Endometrial microvascular endothelial cells (primary cell): ENCODE measurements around the gene COL27A1. TPM values are rescaled to one million over a fixed set of nuclear protein-coding genes. Genes with fewer than 3 reads are reported as not detected.

Source experiments
- in situ Hi-C: cut with HindIII; loops from 2 replicates; pipeline ENCODE4 v1.10.0; 2017; ENCODE audit warnings: low sequenced_read_pairs, low pct_unique_long_range_greater_than_20kb; ENCODE audit errors: inconsistent ontology term
- total RNA-seq: library from RNA; depleted of rRNA; stranded (reverse); fragments of >200 nt; gene quantifications from one replicate; pipeline ENCODE4 v1.2.3, GENCODE V29; 2015; ENCODE audit errors: inconsistent ontology term

COL27A1 gene
- total RNA-seq, 1 donor from 2014 or later = 17.4 TPM

DNA sequence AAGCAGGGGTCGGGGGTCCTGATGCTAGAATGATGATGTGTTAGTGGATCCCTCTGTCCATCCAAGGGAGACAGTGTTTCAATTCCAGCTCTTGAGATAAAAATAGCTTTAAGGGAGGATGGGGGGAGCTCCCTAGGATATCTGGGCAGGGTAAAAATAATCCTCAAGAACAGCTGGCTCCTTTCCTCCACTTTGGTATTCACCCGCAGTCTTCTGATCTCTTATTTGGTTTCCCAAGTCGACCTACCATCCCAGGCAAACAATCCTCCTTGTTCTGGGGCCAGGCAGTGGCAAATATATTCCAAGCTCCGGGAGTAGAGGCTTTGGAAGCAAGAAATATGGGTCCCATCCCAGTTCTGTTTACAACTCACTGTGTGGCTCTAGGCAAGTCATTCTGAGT lies 14.5 kb upstream of the COL27A1 start:
- in situ Hi-C loops = no loop called here

DNA sequence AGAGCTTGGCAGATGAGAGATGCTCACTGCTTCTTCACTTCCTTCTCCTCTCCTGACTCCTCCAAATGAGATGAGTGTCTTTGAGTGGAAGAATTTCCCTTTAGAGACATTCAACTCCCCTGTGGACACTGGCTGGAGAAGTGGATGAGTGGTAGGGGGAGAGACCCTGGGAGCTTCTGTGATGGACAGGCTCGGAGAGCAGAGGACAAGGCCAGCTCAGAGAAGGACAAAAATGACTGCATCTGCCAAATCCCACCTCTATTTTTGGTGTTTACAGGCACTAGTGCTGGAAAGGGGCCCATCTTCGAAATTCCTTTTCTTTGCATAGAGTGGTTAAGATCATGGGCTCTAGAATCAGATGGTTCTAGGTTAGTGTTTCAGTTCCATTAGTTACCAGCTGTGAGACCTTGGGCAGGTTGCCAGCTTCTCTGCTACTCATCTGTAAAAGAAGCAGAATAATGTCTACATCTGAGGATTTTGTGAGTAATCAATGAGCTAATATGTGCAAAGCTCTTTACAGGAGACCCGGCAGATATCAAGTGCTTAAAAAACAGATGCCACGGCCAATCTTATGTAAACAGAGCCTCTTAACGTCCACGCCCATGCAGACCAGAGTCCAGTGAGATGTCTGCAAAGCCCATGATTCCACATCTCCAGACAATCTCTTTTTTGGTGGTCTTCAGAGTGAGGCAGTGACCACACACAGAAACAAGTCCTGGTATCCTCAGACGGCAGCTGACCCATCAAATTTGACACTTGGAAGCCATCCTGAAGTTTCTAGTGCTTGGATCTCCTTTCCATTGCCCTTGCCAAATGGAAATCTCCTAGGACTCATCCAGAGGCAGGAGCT lies 13.6 kb upstream of the COL27A1 start:
- in situ Hi-C loops = no loop called here

DNA sequence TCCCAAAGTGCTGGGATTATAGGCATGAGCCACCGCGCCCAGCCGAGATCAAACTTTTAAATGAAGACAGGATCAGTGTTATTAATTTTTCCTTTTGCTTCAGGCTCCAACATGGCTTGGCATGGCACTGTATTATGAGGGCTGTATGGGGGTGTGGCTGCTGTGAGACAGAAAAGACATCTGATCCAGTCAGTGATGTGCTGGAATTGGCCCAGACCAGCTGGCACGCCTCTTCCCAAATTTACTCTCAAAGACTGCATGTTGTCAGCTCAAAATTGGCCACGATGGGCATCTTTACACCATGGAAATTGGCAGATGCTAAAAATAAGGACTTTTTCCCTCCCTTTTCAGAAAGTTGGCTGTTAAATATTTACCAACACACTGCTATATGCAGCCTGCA lies 12.1 kb upstream of the COL27A1 start:
- in situ Hi-C loops = no loop called here

DNA sequence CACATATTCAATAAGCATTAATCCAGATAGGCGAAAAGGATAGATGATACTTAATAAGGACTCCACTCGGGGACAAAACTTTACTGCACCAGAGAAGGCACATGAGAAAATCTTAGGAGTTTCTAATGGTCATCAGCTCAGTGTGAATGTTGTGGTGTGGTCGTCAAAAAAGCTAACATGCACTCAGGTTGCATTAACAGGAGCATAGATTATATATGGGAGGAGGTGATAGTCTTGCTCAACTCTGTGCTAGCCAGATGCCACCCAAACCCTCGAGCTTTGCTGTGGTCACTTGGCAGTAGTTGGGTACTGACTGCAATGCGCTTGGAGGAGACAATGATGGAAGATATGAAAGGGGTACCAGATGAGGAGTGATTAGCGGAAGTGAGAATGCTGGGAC lies 8.6 kb upstream of the COL27A1 start:
- in situ Hi-C loops = no loop called here

DNA sequence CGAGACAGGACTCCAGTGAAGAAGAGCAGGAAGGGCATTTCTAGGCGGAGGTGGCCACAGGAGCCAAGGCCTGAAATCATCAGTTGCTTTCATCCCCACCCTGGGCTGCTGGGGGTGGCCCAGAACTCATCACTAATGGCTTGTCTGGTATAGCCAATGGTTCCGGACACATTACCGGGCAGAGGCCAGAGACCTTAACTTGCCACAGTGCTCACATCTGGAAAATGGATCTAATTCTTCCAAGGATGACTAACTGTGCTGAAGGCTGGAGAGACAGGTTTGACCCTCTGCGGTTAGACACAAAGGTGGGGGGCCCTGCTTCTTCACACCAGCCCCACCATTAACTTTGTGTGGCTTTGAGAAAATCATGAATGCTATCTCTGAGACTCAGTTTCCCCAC lies 6.2 kb upstream of the COL27A1 start:
- in situ Hi-C loops = no loop called here

DNA sequence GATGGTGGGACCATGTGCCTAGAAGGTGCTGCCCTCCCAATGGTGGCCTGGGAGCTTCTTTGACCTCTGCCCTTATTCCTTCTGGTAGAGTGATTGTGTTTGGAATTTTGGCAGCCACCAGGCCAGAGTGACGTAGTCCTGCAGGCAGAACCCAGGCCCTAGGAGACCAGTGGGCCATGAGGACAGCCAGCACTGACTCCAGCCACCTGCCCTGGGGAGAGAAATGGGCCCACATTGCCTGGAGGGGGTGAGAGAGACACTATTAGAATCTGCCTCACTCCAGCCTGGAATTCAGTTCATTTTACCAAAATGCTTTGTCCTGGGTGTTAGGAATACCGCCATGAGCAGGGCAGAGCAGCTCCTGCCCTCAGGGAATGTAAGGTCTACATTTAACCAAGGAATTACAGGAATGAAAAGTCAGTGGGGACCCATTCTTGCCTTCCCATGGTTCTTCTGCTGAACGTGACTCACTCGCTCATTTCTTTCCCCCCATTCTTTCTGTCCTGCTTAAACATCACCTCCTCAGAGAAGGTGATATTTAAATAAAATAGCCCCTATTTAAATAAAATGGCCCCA lies 5.5 kb upstream of the COL27A1 start:
- in situ Hi-C loops = no loop called here

DNA sequence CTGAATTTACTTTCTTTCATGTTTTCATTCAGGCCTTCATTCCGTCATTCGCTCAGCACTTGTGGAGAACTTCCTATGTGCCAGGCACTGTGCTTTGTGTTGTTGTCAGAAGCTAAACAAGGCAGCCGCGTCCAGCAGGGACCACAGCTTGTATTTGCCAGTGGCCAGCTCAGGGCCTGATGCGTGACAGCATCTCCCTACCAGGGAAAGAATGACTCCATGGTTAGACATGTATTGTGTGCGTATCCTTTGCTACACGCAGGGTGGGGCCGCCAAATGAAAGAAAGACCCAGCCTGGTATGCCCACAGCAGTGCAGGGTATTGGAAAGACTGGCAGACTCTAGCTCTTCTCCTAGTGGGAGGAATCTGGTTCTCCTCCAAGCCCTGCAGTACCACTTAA lies 4.7 kb upstream of the COL27A1 start:
- in situ Hi-C loops = no loop called here

DNA sequence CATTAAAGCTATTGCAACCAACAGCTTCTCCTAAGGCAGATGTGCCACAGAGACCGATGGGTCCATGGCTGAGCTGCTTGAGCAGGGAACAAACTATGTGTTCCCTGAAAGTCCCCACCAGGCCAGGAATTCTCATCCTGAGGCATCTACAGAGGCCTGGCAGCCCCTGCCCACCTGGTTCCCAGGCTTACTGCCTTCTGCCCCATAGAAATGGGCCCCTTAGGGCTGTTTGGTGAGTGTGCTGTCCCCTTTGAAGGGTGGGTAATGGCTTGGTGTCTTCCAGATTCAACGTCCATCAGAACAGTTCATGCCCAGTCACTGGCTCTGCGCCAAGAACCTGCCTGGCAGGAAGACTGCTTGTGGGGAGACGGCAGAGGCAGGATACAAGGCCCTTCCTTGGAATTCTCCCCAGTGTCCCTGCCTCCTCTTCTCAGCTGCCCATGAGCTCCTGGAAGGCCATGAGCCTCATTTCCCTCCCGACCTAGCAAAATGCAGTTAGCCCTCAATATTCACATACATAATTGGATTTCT lies 3.8 kb upstream of the COL27A1 start:
- in situ Hi-C loops = no loop called here

DNA sequence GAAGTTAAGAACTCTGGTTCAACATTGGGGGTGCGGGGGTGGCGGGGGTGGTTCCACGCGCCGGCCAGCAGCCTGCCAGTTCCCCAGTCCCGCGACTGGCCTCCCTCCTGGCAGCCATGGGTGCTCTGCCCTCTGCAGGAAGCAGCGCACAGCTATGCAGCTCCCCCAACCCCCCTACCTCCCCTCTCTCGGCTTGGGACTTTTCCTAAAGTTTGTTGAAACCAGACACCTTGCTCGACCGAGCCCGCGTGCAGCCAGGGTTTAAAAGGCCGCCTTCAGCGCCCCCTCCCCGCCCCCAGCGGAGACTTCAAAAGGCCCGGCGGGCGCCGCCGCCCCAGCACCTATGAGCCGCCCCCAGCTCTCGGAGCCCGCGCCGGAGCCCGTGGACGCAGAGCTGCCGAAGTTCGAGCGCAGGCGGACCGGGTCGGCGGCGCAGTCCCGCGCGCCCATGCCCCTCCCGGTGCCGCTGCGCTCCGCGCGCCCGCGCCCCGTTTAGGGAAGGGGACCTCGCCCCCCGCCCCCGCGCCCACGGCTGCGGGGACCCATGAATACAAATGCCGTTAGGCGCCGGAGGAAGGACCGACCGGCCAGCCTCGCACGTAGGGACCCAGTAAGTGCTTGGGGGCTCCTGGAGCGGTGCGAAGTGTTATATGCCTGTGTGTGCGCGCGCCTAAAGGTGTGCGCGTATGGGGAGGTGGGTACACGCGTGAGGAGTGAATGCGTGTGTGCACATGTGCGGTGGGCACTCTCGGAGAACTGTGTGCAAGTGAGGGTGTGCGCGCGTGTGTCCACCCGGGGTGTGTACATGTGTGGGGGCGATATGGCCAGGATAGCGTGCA lies 1.4 kb upstream of the COL27A1 start:
- in situ Hi-C loops = no loop called here

DNA sequence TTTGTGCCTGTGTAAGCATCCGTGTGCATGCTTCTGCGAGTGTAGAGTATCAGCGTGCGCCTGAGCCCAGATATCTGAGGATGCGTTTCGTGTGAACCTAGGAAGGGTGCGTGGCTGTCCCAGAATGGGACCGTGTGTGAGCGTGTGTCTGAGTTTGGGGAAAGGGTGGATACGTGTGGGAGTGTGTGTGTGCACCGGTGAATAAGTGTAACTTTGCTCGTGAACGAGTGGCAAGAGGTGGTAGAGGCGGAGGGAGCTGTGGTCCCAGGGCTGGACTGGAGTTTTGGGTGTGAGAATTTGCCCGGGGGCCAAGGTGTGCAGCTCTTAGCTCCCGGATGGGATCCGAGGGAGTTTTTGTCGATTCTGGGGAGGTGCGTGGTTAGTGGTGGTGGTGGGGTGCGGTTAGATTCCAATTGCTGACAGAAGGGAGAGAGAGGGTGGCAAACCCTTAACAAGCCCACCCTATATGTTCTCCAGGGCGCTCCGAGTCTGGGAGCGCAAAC lies 686 bp upstream of the COL27A1 start:
- in situ Hi-C loops = no loop called here

DNA sequence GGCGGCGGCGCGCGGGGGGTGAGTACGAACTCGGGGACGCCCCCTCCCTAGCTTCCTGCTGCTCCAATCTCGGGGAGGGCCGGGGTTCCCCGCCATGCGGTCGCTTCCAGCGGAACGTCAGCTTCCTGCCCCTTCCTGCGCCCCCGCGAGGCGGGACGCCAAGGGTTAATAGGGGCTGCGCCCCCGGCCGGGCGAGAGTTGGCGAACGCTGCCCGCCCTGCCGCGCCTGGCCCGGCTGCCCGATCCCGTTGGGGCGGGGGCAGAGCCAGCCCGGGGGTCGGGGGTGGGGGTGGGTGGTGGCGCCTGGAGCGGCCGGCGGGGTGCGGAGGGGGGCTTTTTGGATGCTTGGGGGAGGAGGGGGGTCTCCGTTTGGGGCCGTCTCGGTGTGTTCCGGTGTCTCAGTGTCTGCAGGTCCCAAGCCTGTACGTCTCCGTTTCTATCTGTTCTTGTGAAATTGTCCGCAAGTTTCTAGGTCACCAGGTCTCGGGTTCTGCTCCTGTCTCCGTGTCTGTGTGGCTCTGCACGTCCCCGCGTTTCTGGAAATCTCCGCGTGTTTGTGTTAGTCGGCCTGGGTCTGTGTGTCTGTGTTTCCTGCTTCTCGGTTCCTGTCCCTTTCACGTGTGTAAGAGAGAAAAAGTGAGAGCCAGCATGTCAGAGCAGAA lies 789 bp downstream of the COL27A1 start:
- in situ Hi-C loops = no loop called here

DNA sequence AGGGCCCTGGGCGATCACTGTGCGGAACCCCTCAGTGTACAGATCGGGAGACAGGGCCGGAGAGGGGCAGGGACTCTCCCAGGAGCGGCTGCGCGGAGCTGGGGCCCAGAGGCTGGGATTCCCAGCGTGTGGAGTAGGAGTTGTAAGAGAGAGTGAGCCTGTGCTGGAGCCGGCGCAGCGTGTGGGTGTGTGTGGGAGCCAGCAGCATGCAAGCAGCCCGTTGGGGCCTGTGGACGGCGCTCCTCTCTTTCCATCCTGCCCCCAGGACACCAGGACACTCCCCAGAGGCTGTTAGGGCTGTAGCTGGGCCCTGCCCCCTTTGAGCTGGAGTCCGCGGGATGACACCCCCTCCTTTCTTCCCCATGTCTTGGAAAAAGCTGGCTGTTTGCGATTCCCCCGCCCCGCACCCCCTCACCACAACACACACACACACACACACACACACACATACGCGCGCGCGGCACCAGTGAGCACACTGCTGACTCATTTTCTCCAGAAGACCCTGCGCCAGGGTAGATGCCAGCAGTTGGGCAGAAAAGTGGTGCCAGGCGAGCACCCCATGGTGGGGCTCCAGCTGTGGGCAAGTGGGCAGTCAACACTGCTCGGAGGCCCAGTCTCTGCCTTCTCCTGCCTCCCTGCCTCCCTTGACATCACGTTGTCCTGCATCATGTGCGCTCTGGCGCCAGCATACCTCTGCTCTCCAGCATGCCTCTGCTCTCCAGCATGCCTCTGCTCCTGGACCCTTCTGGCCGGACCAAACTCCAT lies 1.5 kb downstream of the COL27A1 start:
- in situ Hi-C loops = no loop called here

DNA sequence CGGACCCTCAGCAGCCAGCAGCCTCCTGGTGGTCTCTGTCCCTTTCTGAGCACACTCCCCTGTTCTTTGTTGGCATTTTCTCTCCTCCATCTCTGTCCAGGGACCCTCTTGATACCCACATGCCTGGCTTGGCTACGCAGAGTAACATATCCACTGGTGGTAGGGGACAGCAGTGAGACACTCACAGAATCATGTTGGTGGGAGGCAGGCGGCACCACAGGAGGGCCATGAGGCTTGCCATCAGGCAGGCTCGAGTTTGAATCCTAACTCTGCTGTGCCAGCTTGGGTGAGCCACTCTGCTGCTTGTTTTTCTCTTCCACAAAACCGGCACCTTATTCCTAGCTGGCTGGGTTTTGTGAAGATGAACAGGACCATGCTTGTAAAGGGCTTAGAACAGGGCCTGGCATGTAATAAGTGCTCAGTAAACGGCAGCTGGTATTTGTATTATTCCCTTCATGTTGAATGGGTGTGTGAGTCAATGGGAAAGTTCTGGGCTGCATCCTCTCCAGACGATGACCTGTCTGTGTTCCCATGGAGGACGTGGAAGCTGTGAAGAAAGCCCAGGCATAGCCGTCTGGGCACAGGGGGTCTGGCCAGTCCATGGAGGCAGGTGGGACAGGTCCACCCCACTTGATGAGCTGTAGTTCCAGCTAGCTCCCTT lies 2.3 kb downstream of the COL27A1 start:
- in situ Hi-C loops = no loop called here

DNA sequence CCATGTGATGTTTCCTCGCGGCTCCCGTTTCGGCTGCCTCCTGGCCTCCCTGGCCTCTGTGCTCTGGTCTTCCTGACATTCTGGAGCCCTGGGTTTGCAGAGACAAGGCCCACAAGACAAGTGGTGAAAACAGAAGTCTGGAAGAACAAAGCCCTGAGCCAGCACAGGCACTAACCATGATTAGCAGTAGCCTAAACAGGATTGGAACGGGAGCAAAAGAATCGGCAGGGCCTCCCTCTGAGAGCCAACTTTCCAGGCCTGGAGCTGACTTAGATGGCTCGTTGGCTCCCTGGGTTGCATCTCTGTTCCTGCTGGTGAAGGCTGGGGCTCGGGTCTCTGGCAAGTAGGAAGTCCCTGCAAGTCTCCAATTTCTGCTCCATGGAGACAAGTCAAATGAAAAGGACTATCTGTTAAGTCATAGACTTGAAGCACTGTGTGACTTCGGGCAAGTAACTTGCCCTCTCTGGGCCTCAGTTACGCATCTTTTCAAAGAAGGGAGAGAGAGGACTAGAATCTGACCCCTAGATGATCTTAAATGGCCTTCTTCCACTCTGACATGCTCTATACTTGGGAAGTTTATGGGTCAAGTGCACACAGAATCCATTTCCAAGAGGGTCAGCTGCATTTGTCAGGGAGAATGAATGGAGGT lies 3.3 kb downstream of the COL27A1 start:
- in situ Hi-C loops = no loop called here

DNA sequence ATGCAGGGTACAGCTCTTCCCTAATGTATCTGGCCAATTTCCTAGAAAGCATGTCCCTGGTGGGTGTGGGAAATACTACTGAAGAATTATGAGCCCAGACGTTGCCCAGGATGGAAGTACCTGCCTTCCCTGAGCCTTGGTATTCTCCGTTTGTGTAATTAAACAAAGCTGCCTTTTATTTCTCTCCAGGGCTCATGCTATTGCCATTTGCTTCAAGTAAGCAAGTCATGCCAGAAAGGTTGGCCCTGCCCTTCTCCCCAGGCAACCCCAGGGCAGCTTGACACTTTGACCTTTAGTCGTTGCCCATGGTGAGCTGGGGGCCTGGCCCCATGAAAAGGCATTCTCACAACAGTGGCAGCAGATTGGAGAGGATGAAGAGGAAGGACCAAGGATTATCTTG lies 4.4 kb downstream of the COL27A1 start:
- in situ Hi-C loops = no loop called here

DNA sequence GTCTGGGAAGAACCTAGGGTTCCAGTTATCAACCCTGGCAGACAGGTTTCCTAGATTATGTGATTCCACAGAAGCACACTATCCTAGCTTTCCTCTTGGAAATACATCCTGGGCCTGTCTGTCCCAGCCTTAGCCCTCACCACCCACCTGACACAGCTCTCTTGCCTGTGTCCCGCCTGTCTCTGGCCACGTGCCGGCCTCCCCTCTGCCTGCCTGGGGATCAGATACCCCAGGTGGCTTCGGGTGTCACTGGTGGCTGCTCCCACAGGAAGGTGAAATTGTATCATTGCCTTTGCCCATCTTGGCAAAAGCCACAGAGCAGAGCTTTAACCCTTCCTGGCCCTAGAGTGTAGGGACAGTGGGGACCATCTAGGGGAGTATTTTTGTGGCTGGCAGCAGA lies 6.2 kb downstream of the COL27A1 start:
- in situ Hi-C loops = no loop called here

DNA sequence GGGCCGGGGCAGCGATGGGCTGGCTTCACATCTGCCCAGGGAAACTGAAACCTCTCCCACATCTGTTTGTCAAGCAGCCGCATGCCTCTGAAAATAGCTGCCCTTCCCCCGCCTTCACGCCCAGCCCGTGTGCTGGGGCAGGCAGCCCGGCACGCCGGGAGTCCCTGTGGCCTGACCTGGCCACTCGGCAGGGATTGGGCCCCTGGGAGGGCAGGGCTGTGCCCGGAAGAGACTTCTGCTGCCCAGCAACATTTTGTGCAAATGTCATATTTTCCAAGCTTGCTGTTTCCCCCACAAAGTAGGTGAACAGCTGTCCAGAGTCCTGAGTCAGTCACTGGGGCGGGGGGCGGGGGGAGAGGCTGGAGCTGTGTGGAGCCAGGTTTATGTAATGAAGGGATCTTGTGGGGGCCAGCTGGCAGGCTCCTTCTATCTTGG lies 8.2 kb downstream of the COL27A1 start:
- in situ Hi-C loops = no loop called here
